ENCODE measurements around the gene CD151.

CD151 gene

GRCh38 chr11:849951-850774 is 17.4 kb downstream of the CD151 start:
- H3K36me3 ChIP-seq (ENCODE audit: control insufficient read depth, insufficient read depth, low read length) = no peaks in the 10 kb centered on the region
- H3K4me3 ChIP-seq (ENCODE audit: insufficient read depth, low read depth, low read length, poor library complexity, severe bottlenecking) = peak overlapping the region; percentile 32

GRCh38 chr11:850775-851763 is 18.3 kb downstream of the CD151 start:
- Histone ChIP-seq H3K4me3 (ENCODE audit: insufficient read depth, low read depth, low read length, poor library complexity, severe bottlenecking) (no peak overlapping the region), H3K9me3 (ENCODE audit: control insufficient read depth, low read length) (no peaks in the 10 kb centered on the region), H3K4me1 (ENCODE audit: control insufficient read depth, insufficient read depth, low read length, poor library complexity, severe bottlenecking) (peaks cover 12% of the 10 kb centered on the region), H3K36me3 (ENCODE audit: control insufficient read depth, insufficient read depth, low read length) (no peaks in the 10 kb centered on the region), H3K27me3 (replicated peaks; ENCODE audit: control insufficient read depth, insufficient read depth, low read length, poor library complexity, severe bottlenecking) (peaks cover 21% of the 10 kb centered on the region), H3K27ac (ENCODE audit: insufficient read depth, low read length, poor library complexity, severe bottlenecking) (no peak overlapping the region)
- DNase-seq = no peak

More at GRCh38 chr11:849951-850774, 17.4 kb downstream of the CD151 start:
- Histone ChIP-seq H3K4me1 (ENCODE audit: control insufficient read depth, insufficient read depth, low read length, poor library complexity, severe bottlenecking) (peaks cover 12% of the 10 kb centered on the region), H3K27me3 (replicated peaks; ENCODE audit: control insufficient read depth, insufficient read depth, low read length, poor library complexity, severe bottlenecking) (peaks cover 21% of the 10 kb centered on the region), H3K9me3 (ENCODE audit: control insufficient read depth, low read length) (no peaks in the 10 kb centered on the region), H3K27ac (ENCODE audit: insufficient read depth, low read length, poor library complexity, severe bottlenecking) (no peak overlapping the region)
- no peak for DNase-seq

- Histone ChIP-seq H3K4me1 (ENCODE audit: control insufficient read depth, insufficient read depth, low read length, poor library complexity, severe bottlenecking) (peaks cover 12% of the 10 kb centered on the region), H3K4me3 (ENCODE audit: insufficient read depth, low read depth, low read length, poor library complexity, severe bottlenecking) (no peak overlapping the region), H3K9me3 (ENCODE audit: control insufficient read depth, low read length) (no peaks in the 10 kb centered on the region), H3K27me3 (replicated peaks; ENCODE audit: control insufficient read depth, insufficient read depth, low read length, poor library complexity, severe bottlenecking) (peaks cover 21% of the 10 kb centered on the region), H3K36me3 (ENCODE audit: control insufficient read depth, insufficient read depth, low read length) (no peaks in the 10 kb centered on the region), H3K27ac (ENCODE audit: insufficient read depth, low read length, poor library complexity, severe bottlenecking) (no peak overlapping the region)
- no peak for DNase-seq
Measured at GRCh38 chr11:852762-853161, 20.0 kb downstream of the CD151 start.

- peaks cover 15% of the 10 kb centered on the region for H3K27me3 ChIP-seq (replicated peaks; ENCODE audit: control insufficient read depth, insufficient read depth, low read length, poor library complexity, severe bottlenecking)
- peaks cover 5% of the 10 kb centered on the region for H3K4me1 ChIP-seq (ENCODE audit: control insufficient read depth, insufficient read depth, low read length, poor library complexity, severe bottlenecking)
Measured at GRCh38 chr11:853682-854448, 21.1 kb downstream of the CD151 start.

GRCh38 chr11:854601-855329 is 22.0 kb downstream of the CD151 start:
- Histone ChIP-seq H3K27ac (ENCODE audit: insufficient read depth, low read length, poor library complexity, severe bottlenecking) (no peak overlapping the region), H3K9me3 (ENCODE audit: control insufficient read depth, low read length) (no peaks in the 10 kb centered on the region), H3K4me3 (ENCODE audit: insufficient read depth, low read depth, low read length, poor library complexity, severe bottlenecking) (no peak overlapping the region), H3K4me1 (ENCODE audit: control insufficient read depth, insufficient read depth, low read length, poor library complexity, severe bottlenecking) (no peaks in the 10 kb centered on the region), H3K27me3 (replicated peaks; ENCODE audit: control insufficient read depth, insufficient read depth, low read length, poor library complexity, severe bottlenecking) (peaks cover 8% of the 10 kb centered on the region), H3K36me3 (ENCODE audit: control insufficient read depth, insufficient read depth, low read length) (no peaks in the 10 kb centered on the region)
- DNase-seq = no peak

More at GRCh38 chr11:853682-854448, 21.1 kb downstream of the CD151 start:
- H3K27ac ChIP-seq (ENCODE audit: insufficient read depth, low read length, poor library complexity, severe bottlenecking) = no peak overlapping the region
- H3K4me3 ChIP-seq (ENCODE audit: insufficient read depth, low read depth, low read length, poor library complexity, severe bottlenecking) = no peak overlapping the region
- H3K36me3 ChIP-seq (ENCODE audit: control insufficient read depth, insufficient read depth, low read length) = no peaks in the 10 kb centered on the region
- DNase-seq = no peak
- H3K9me3 ChIP-seq (ENCODE audit: control insufficient read depth, low read length) = no peaks in the 10 kb centered on the region

GRCh38 chr11:855330-855674 is 22.6 kb downstream of the CD151 start:
- Histone ChIP-seq H3K27me3 (replicated peaks; ENCODE audit: control insufficient read depth, insufficient read depth, low read length, poor library complexity, severe bottlenecking) (peaks cover 4% of the 10 kb centered on the region), H3K9me3 (ENCODE audit: control insufficient read depth, low read length) (no peaks in the 10 kb centered on the region), H3K27ac (ENCODE audit: insufficient read depth, low read length, poor library complexity, severe bottlenecking) (no peak overlapping the region), H3K36me3 (ENCODE audit: control insufficient read depth, insufficient read depth, low read length) (no peaks in the 10 kb centered on the region), H3K4me3 (ENCODE audit: insufficient read depth, low read depth, low read length, poor library complexity, severe bottlenecking) (no peak overlapping the region), H3K4me1 (ENCODE audit: control insufficient read depth, insufficient read depth, low read length, poor library complexity, severe bottlenecking) (no peaks in the 10 kb centered on the region)
- DNase-seq = no peak

- H3K4me1 ChIP-seq (ENCODE audit: control insufficient read depth, insufficient read depth, low read length, poor library complexity, severe bottlenecking) = no peaks in the 10 kb centered on the region
Measured at GRCh38 chr11:855796-856195, 23.0 kb downstream of the CD151 start.

GRCh38 chr11:856397-856796 is 23.6 kb downstream of the CD151 start:
- H3K4me1 ChIP-seq (ENCODE audit: control insufficient read depth, insufficient read depth, low read length, poor library complexity, severe bottlenecking) = no peaks in the 10 kb centered on the region
- no peak for DNase-seq
- no peak overlapping the region for H3K27ac ChIP-seq (ENCODE audit: insufficient read depth, low read length, poor library complexity, severe bottlenecking)
- no peak overlapping the region for H3K4me3 ChIP-seq (ENCODE audit: insufficient read depth, low read depth, low read length, poor library complexity, severe bottlenecking)
- H3K36me3 ChIP-seq (ENCODE audit: control insufficient read depth, insufficient read depth, low read length) = no peaks in the 10 kb centered on the region
- H3K27me3 ChIP-seq (replicated peaks; ENCODE audit: control insufficient read depth, insufficient read depth, low read length, poor library complexity, severe bottlenecking) = no peaks in the 10 kb centered on the region
- H3K9me3 ChIP-seq (ENCODE audit: control insufficient read depth, low read length) = no peaks in the 10 kb centered on the region

More at GRCh38 chr11:855796-856195, 23.0 kb downstream of the CD151 start:
- Histone ChIP-seq H3K9me3 (ENCODE audit: control insufficient read depth, low read length) (no peaks in the 10 kb centered on the region), H3K27me3 (replicated peaks; ENCODE audit: control insufficient read depth, insufficient read depth, low read length, poor library complexity, severe bottlenecking) (no peaks in the 10 kb centered on the region), H3K4me3 (ENCODE audit: insufficient read depth, low read depth, low read length, poor library complexity, severe bottlenecking) (no peak overlapping the region), H3K36me3 (ENCODE audit: control insufficient read depth, insufficient read depth, low read length) (no peaks in the 10 kb centered on the region), H3K27ac (ENCODE audit: insufficient read depth, low read length, poor library complexity, severe bottlenecking) (no peak overlapping the region)
- DNase-seq = no peak

- Histone ChIP-seq H3K4me3 (ENCODE audit: insufficient read depth, low read depth, low read length, poor library complexity, severe bottlenecking) (no peak overlapping the region), H3K9me3 (ENCODE audit: control insufficient read depth, low read length) (no peaks in the 10 kb centered on the region), H3K27ac (ENCODE audit: insufficient read depth, low read length, poor library complexity, severe bottlenecking) (no peak overlapping the region), H3K36me3 (ENCODE audit: control insufficient read depth, insufficient read depth, low read length) (no peaks in the 10 kb centered on the region), H3K4me1 (ENCODE audit: control insufficient read depth, insufficient read depth, low read length, poor library complexity, severe bottlenecking) (no peaks in the 10 kb centered on the region), H3K27me3 (replicated peaks; ENCODE audit: control insufficient read depth, insufficient read depth, low read length, poor library complexity, severe bottlenecking) (no peaks in the 10 kb centered on the region)
- DNase-seq = no peak
Measured at GRCh38 chr11:858053-858761, 25.5 kb downstream of the CD151 start.

Measured in effector memory CD4-positive, alpha-beta T cell (primary cell).